SU-DHL-6 (cell line): ENCODE data around the gene PDGFB.

Experiments
- H2AFZ ChIP-seq: fragments of 200-600 bp; sonication (generic); 2 replicates; pipeline ENCODE4 v1.6.1; 2014; ENCODE audit warnings: low read depth, mild to moderate bottlenecking, moderate library complexity, mixed read lengths, antibody characterized with exemption, low read length; ENCODE audit not compliant: severe bottlenecking
- H3F3A ChIP-seq: fragments of 200-600 bp; shearing (Covaris generic); 2 replicates; pipeline ENCODE4 v1.6.0; 2016; ENCODE audit warnings: antibody characterized with exemption, mild to moderate bottlenecking; ENCODE audit not compliant: insufficient read depth
- H3K27ac ChIP-seq: fragments of 200-600 bp; sonication (generic); 2 replicates; pipeline ENCODE4 v1.5.1; 2016; ENCODE audit warnings: low read depth, mild to moderate bottlenecking, low read length, moderate library complexity, mixed read lengths
- H3K27me3 ChIP-seq: fragments of 200-600 bp; sonication (generic), shearing (Covaris generic); 2 replicates; pipeline ENCODE4 v1.6.0; 2014; ENCODE audit warnings: mild to moderate bottlenecking, low read length
- H3K36me3 ChIP-seq: fragments of 200-600 bp; sonication (generic); 2 replicates; pipeline ENCODE4 v1.6.1; 2014; ENCODE audit warnings: mild to moderate bottlenecking, low read length, mixed read lengths
- H3K4me2 ChIP-seq: fragments of 300-600, 200-600 bp; shearing (Covaris generic), sonication (generic); 2 replicates; pipeline ENCODE4 v1.6.0; 2014; ENCODE audit warnings: low read length, low read depth, mild to moderate bottlenecking; ENCODE audit not compliant: poor library complexity, severe bottlenecking
- H3K4me3 ChIP-seq: fragments of 200-600 bp; sonication (generic); 2 replicates; pipeline ENCODE4 v1.5.1; 2014; ENCODE audit warnings: antibody characterized with exemption, low read length, mild to moderate bottlenecking, mixed read lengths; ENCODE audit not compliant: insufficient read depth, poor library complexity, severe bottlenecking
- H3K79me2 ChIP-seq: fragments of 200-600 bp; sonication (generic); 2 replicates; pipeline ENCODE4 v1.6.1; 2014; ENCODE audit warnings: mild to moderate bottlenecking, low read length, moderate library complexity; ENCODE audit not compliant: insufficient read depth
- H3K9ac ChIP-seq: fragments of 200-600 bp; sonication (generic); 2 replicates; pipeline ENCODE4 v1.7.0; 2014; ENCODE audit warnings: mild to moderate bottlenecking, low read length
- H3K9me2 ChIP-seq: fragments of 200-600 bp; sonication (generic); replicated peaks from 2 replicates; pipeline ENCODE4 v1.6.1; 2014; ENCODE audit warnings: low read length; ENCODE audit not compliant: insufficient read depth
- H3K9me3 ChIP-seq: fragments of 200-600 bp; sonication (generic); 2 replicates; pipeline ENCODE4 v1.6.1; 2014; ENCODE audit warnings: low read length, mixed read lengths; ENCODE audit not compliant: insufficient read depth
- H4K20me1 ChIP-seq: fragments of 200-600 bp; sonication (generic); 2 replicates; pipeline ENCODE4 v1.6.1; 2014; ENCODE audit warnings: low read depth, mild to moderate bottlenecking, antibody characterized with exemption, low read length, moderate library complexity, mixed read lengths
- CTCF ChIP-seq: fragments of 200-600 bp; sonication (generic); IDR thresholded peaks from one replicate; pipeline ENCODE4 v1.5.1; 2017; ENCODE audit warnings: antibody characterized with exemption, mild to moderate bottlenecking, low read length, moderate library complexity; ENCODE audit not compliant: insufficient read depth, poor library complexity, severe bottlenecking
- EZH2phosphoT487 ChIP-seq: fragments of 200-600 bp; sonication (generic), shearing (Covaris generic); conservative IDR thresholded peaks from 2 replicates; pipeline ENCODE4 v1.6.1; 2018; ENCODE audit warnings: mild to moderate bottlenecking, antibody characterized with exemption, low read length, moderate library complexity, mixed read lengths

Gene PDGFB

GRCh38 chr22:39289975-39290720, 45.4 kb upstream of the PDGFB start:
- H4K20me1 ChIP-seq: no peaks in the 10 kb centered on the region
- no peak overlapping the region for H3K4me3 ChIP-seq
- H3K4me2 ChIP-seq: no peak overlapping the region
- H3K9ac ChIP-seq: no peak overlapping the region
- no peaks in the 10 kb centered on the region for H3K27me3 ChIP-seq
- no peaks in the 10 kb centered on the region for H3K9me3 ChIP-seq
- no peaks in the 10 kb centered on the region for H3F3A ChIP-seq
- H3K79me2 ChIP-seq: no peaks in the 10 kb centered on the region
- no peak overlapping the region for H3K27ac ChIP-seq
- no peak for TF ChIP-seq CTCF
- no peak for TF ChIP-seq EZH2phosphoT487
- no peaks in the 10 kb centered on the region for H3K9me2 ChIP-seq
- H3K36me3 ChIP-seq: no peaks in the 10 kb centered on the region
- H2AFZ ChIP-seq: no peak overlapping the region

- no peak overlapping the region for H3K4me2 ChIP-seq
- no peak overlapping the region for H3K27ac ChIP-seq
- no peaks in the 10 kb centered on the region for H3F3A ChIP-seq
Observed at GRCh38 chr22:39289533-39289932, 44.8 kb upstream of the PDGFB start.

GRCh38 chr22:39288135-39288898, 43.5 kb upstream of the PDGFB start:
- Histone ChIP-seq H4K20me1 (no peaks in the 10 kb centered on the region), H3K9ac (no peak overlapping the region), H3K4me3 (no peak overlapping the region), H3K36me3 (no peaks in the 10 kb centered on the region), H2AFZ (no peak overlapping the region), H3K9me3 (no peaks in the 10 kb centered on the region), H3K4me2 (no peak overlapping the region), H3K27ac (no peak overlapping the region), H3K9me2 (no peaks in the 10 kb centered on the region), H3K27me3 (no peaks in the 10 kb centered on the region), H3K79me2 (no peaks in the 10 kb centered on the region), H3F3A (no peaks in the 10 kb centered on the region)
- no peak for TF ChIP-seq EZH2phosphoT487
- no peak for TF ChIP-seq CTCF

More at GRCh38 chr22:39289533-39289932, 44.8 kb upstream of the PDGFB start:
- no peaks in the 10 kb centered on the region for H3K9me2 ChIP-seq
- no peak overlapping the region for H3K4me3 ChIP-seq
- H3K9me3 ChIP-seq: no peaks in the 10 kb centered on the region
- no peaks in the 10 kb centered on the region for H3K36me3 ChIP-seq
- no peaks in the 10 kb centered on the region for H3K27me3 ChIP-seq
- H4K20me1 ChIP-seq: no peaks in the 10 kb centered on the region
- H3K9ac ChIP-seq: no peak overlapping the region
- no peak for TF ChIP-seq EZH2phosphoT487
- no peak for TF ChIP-seq CTCF
- H3K79me2 ChIP-seq: no peaks in the 10 kb centered on the region
- H2AFZ ChIP-seq: no peak overlapping the region
